AG04450 (cell line): ENCODE measurements around the gene KCNJ11. TPM values are rescaled to one million over a fixed set of nuclear protein-coding genes. Genes with fewer than 3 reads are reported as not detected.

ENCODE experiments used
- CTCF ChIA-PET: fragments of 300-600, 350-600 bp; formaldehyde crosslinking; extraction: SDS; loops from one replicate; lab custom pipeline; 2022; ENCODE audit warnings: antibody characterized with exemption, inconsistent platforms; lab: Charles Lee
- POLR2A ChIA-PET: fragments of 350-600 bp; formaldehyde crosslinking; extraction: SDS; loops from one replicate; lab custom pipeline; 2021; ENCODE audit warnings: antibody characterized with exemption, inconsistent platforms; lab: Yijun Ruan, JAX
- DNase-seq: peaks from one replicate; pipeline ENCODE4 v3.0.0-alpha.2; 2011; ENCODE audit warnings: low read depth, low spot score
- H3K27ac ChIP-seq: one replicate; pipeline ENCODE4 v1.5.1; 2012; ENCODE audit warnings: low read depth, low read length, control low read depth
- H3K27me3 ChIP-seq: one replicate; pipeline ENCODE4 v1.6.0; 2012; ENCODE audit warnings: low read length; ENCODE audit not compliant: control insufficient read depth, insufficient read depth
- H3K4me3 ChIP-seq: 2 replicates; pipeline ENCODE4 v1.5.1; 2011; ENCODE audit warnings: mild to moderate bottlenecking, low read depth, low read length, control low read depth
- H3K9me3 ChIP-seq: 2 replicates; pipeline ENCODE4 v1.5.1; 2012; ENCODE audit warnings: low read length; ENCODE audit not compliant: control insufficient read depth, insufficient read depth
- CTCF ChIP-seq: IDR thresholded peaks from 2 replicates; pipeline ENCODE4 v1.5.1; 2011; ENCODE audit warnings: low read depth, low read length, control low read depth, inconsistent platforms
- polyA plus RNA-seq: library from polyadenylated mRNA; depleted of rRNA; stranded (reverse); fragments of >200 nt; gene quantifications from 2 replicates; pipeline ENCODE4 v1.2.3, GENCODE V29; 2011

KCNJ11 gene
- polyA plus RNA-seq, 1 experiment, result not detected

- no peak overlapping the region for H3K27ac ChIP-seq
- ChIA-PET CTCF (interaction anchor here (0.6 to 1.5 kb wide), 5 partner anchors 12 to 587 kb away, joined by 3 to 8 read pairs (median 4); no protein-coding TSS in a partner anchor), POLR2A (no interaction called here)
- peak; percentile 64 for TF ChIP-seq CTCF
- no peak overlapping the region for H3K4me3 ChIP-seq
- no peak for DNase-seq
- peaks cover 4% of the 10 kb centered on the region; the same call in 1 of the 2 replicates for H3K9me3 ChIP-seq
- H3K27me3 ChIP-seq, result peaks cover 23% of the 10 kb centered on the region
These were observed 2.0 kb downstream of the KCNJ11 start for GRCh38 chr11:17386331-17387084.

GRCh38 chr11:17385926-17386325 lies 2.5 kb downstream of the KCNJ11 start:
- no peak overlapping the region for H3K27ac ChIP-seq
- H3K27me3 ChIP-seq, result peaks cover 18% of the 10 kb centered on the region
- peaks cover 4% of the 10 kb centered on the region; the same call in 1 of the 2 replicates for H3K9me3 ChIP-seq
- ChIA-PET POLR2A (no interaction called here), CTCF (interaction anchor here (1.0 to 4.3 kb wide), 4 partner anchors 11 to 142 kb away, joined by 3 to 48 read pairs (median 6); no protein-coding TSS in a partner anchor)
- no peak overlapping the region for H3K4me3 ChIP-seq
- TF ChIP-seq CTCF, result no peak
- DNase-seq, result no peak

- POLR2A ChIA-PET, result no interaction called here
- DNase-seq, result no peak
- H3K4me3 ChIP-seq, result no peak overlapping the region
- H3K27me3 ChIP-seq, result peaks cover 14% of the 10 kb centered on the region
- H3K9me3 ChIP-seq, result peaks cover 4% of the 10 kb centered on the region; the same call in 1 of the 2 replicates
- no peak overlapping the region for H3K27ac ChIP-seq
- TF ChIP-seq CTCF, result no peak
- CTCF ChIA-PET, result interaction anchor here (1.0 to 4.4 kb wide), 9 partner anchors 20 to 345 kb away, joined by 3 to 48 read pairs (median 11); partner anchors contain the start of gene NCR3LG1
These were observed 3.0 kb downstream of the KCNJ11 start for GRCh38 chr11:17385492-17385891.

- CTCF ChIA-PET, result interaction anchor here (0.6 to 4.4 kb wide), 35 partner anchors 8 to 589 kb away, joined by 3 to 48 read pairs (median 4); partner anchors contain the start of gene NCR3LG1
- Histone ChIP-seq H3K27ac (no peak overlapping the region), H3K27me3 (peaks cover 6% of the 10 kb centered on the region), H3K4me3 (no peak overlapping the region), H3K9me3 (peaks cover 4% of the 10 kb centered on the region; the same call in 1 of the 2 replicates)
- DNase-seq, result peak; percentile 65
- POLR2A ChIA-PET, result interaction anchor here (0.6 kb wide), 1 partner anchor 1149 kb away, joined by 3 read pairs; no protein-coding TSS in a partner anchor
- peak; percentile 92 for TF ChIP-seq CTCF
These were observed 4.4 kb downstream of the KCNJ11 start for GRCh38 chr11:17384002-17384511.
